ENCODE measurements around the gene ALMS1.

GRCh38 chr2:73640946-73641766 lies 255.5 kb downstream of the ALMS1 start:
- TF ChIP-seq CTCF (IDR thresholded peaks at IDR 0.05; ENCODE audit: control extremely low read depth in 1 of 3, insufficient read depth in 1 of 3, low read depth in 1 of 3, low read length in 3 of 3) (no peak), SUZ12 (IDR thresholded peaks at IDR 0.05; ENCODE audit: low read length) (no peak), JUN (IDR thresholded peaks at IDR 0.05; ENCODE audit: low read depth, low read length) (no peak), SIN3A (conservative IDR thresholded peaks at IDR 0.05 in 1 of 2, IDR thresholded peaks at IDR 0.05 in 1 of 2; ENCODE audit: low read depth in 1 of 2, low read length in 2 of 2) (no peak), TAF7 (optimal IDR thresholded peaks at IDR 0.05; ENCODE audit: borderline replicate concordance, low read depth, low read length) (no peak), EZH2 (IDR thresholded peaks at IDR 0.05; ENCODE audit: low read depth, low read length, severe bottlenecking) (no peak), ZNF274 (IDR thresholded peaks at IDR 0.05; ENCODE audit: borderline replicate concordance, extremely low read depth, low read length) (no peak), BRCA1 (IDR thresholded peaks at IDR 0.05; ENCODE audit: low read depth, low read length) (no peak), ATF3 (IDR thresholded peaks at IDR 0.05; ENCODE audit: insufficient read depth, low read depth, low read length) (no peak), HDAC6 (IDR thresholded peaks at IDR 0.05; ENCODE audit: low read depth, low read length) (no peak), GABPA (IDR thresholded peaks at IDR 0.05; ENCODE audit: borderline replicate concordance, insufficient read depth, low read length) (no peak)
